Neural progenitor cell (in vitro differentiated cells): ENCODE data around the gene MACC1. TPM values are rescaled to one million over a fixed set of nuclear protein-coding genes. Genes with fewer than 3 reads are reported as not detected.

ENCODE experiments used
- DNase-seq: peaks from one replicate; pipeline ENCODE4 v3.0.0-alpha.2; 2016; ENCODE audit warnings: low spot score
- H2AFZ ChIP-seq: fragments of 200-600 bp; sonication (generic); replicated peaks from 2 replicates; pipeline ENCODE4 v1.6.1; 2016; ENCODE audit warnings: antibody characterized with exemption
- H3F3A ChIP-seq: fragments of 200-600 bp; sonication (generic); 2 replicates; pipeline ENCODE4 v1.6.1; 2016; ENCODE audit warnings: antibody characterized with exemption, low read depth
- H3K27ac ChIP-seq: fragments of 200-600 bp; sonication (generic); 2 replicates; pipeline ENCODE4 v1.5.1; 2016; ENCODE audit warnings: mild to moderate bottlenecking
- H3K27me3 ChIP-seq: fragments of 200-600 bp; sonication (generic); 2 replicates; pipeline ENCODE4 v1.6.1; 2016; ENCODE audit warnings: mild to moderate bottlenecking, moderate library complexity
- H3K36me3 ChIP-seq: fragments of 200-600 bp; sonication (generic); 2 replicates; pipeline ENCODE4 v1.5.1; 2016
- H3K4me1 ChIP-seq: fragments of 200-600 bp; sonication (generic); 2 replicates; pipeline ENCODE4 v1.6.1; 2016; ENCODE audit warnings: mixed run types
- H3K4me2 ChIP-seq: fragments of 200-600 bp; sonication (generic); 2 replicates; pipeline ENCODE4 v1.6.1; 2016
- H3K4me3 ChIP-seq: fragments of 200-600 bp; sonication (generic); 2 replicates; pipeline ENCODE4 v1.5.1; 2016
- H3K79me2 ChIP-seq: fragments of 200-600 bp; sonication (generic); 2 replicates; pipeline ENCODE4 v1.6.1; 2016; ENCODE audit warnings: low read depth
- H3K9ac ChIP-seq: fragments of 200-600 bp; sonication (generic); 2 replicates; pipeline ENCODE4 v1.6.1; 2016
- H3K9me3 ChIP-seq: fragments of 200-600 bp; sonication (generic); 2 replicates; pipeline ENCODE4 v1.5.1; 2016; ENCODE audit warnings: low read depth
- H4K20me1 ChIP-seq: fragments of 200-600 bp; sonication (generic); 2 replicates; pipeline ENCODE4 v1.6.1; 2016; ENCODE audit warnings: low read depth
- H3K27ac Mint-ChIP-seq: 3 replicates; pipeline ENCODE4 v1.8.0; 2021; ENCODE audit warnings: mixed read lengths
- H3K27me3 Mint-ChIP-seq: 2 replicates; pipeline ENCODE4 v1.8.0; 2022; ENCODE audit warnings: low read depth, mild to moderate bottlenecking, inconsistent platforms, moderate library complexity, mixed read lengths; ENCODE audit not compliant: insufficient read depth
- H3K36me3 Mint-ChIP-seq: 3 replicates; pipeline ENCODE4 v1.8.0; 2021; ENCODE audit warnings: mixed read lengths
- H3K4me1 Mint-ChIP-seq: 3 replicates; pipeline ENCODE4 v1.8.0; 2021; ENCODE audit warnings: mixed read lengths
- H3K4me3 Mint-ChIP-seq: 3 replicates; pipeline ENCODE4 v1.8.0; 2021; ENCODE audit warnings: mild to moderate bottlenecking, moderate library complexity, mixed read lengths
- H3K9me3 Mint-ChIP-seq: 3 replicates; pipeline ENCODE4 v1.8.0; 2020; ENCODE audit warnings: mixed read lengths
- CTCF ChIP-seq: fragments of 200-600 bp; sonication (generic); IDR thresholded peaks from 2 replicates; pipeline ENCODE4 v1.5.1; 2017; ENCODE audit warnings: antibody characterized with exemption, mild to moderate bottlenecking
- EZH2 ChIP-seq: fragments of 200-600 bp; sonication (generic); IDR thresholded peaks from 2 replicates; pipeline ENCODE4 v1.6.1; 2017; ENCODE audit warnings: antibody characterized with exemption, mild to moderate bottlenecking, moderate library complexity
- EZH2phosphoT487 ChIP-seq: fragments of 200-600 bp; sonication (generic); IDR thresholded peaks from 2 replicates; pipeline ENCODE4 v1.6.1; 2017; ENCODE audit warnings: antibody characterized with exemption
- total RNA-seq: library from RNA; depleted of rRNA; stranded (reverse); fragments of >200 nt; gene quantifications from 2 replicates; pipeline ENCODE4 v1.2.3, GENCODE V29; 2015; ENCODE audit warnings: low replicate concordance

MACC1 gene
- total RNA-seq, 1 donor from 2014 or later = 7.2 TPM

GRCh38 chr7:20223356-20223755 is 6.2 kb upstream of the MACC1 start:
- H3K9me3 ChIP-seq = no peaks in the 10 kb centered on the region
- H3K79me2 ChIP-seq = no peaks in the 10 kb centered on the region
- no peaks in the 10 kb centered on the region for H3F3A ChIP-seq
- no peak overlapping the region for H3K27ac ChIP-seq
- H3K4me2 ChIP-seq = no peak overlapping the region
- TF ChIP-seq EZH2 = no peak
- H2AFZ ChIP-seq = no peak overlapping the region
- Mint-ChIP-seq H3K36me3 (no peaks in the 10 kb centered on the region), H3K4me1 (peaks cover 5% of the 10 kb centered on the region), H3K9me3 (no peaks in the 10 kb centered on the region), H3K27me3 (peaks cover 2% of the 10 kb centered on the region), H3K27ac (no peak overlapping the region), H3K4me3 (no peak overlapping the region)
- H4K20me1 ChIP-seq = no peaks in the 10 kb centered on the region
- H3K4me3 ChIP-seq = no peak overlapping the region
- H3K27me3 ChIP-seq = no peaks in the 10 kb centered on the region
- no peak overlapping the region for H3K9ac ChIP-seq
- no peak for DNase-seq
- peaks cover 2% of the 10 kb centered on the region for H3K4me1 ChIP-seq
- no peaks in the 10 kb centered on the region for H3K36me3 ChIP-seq

GRCh38 chr7:20222219-20222828 is 5.1 kb upstream of the MACC1 start:
- H3K4me1 Mint-ChIP-seq = peaks cover 9% of the 10 kb centered on the region
- peak overlapping the region; percentile 6 for H2AFZ ChIP-seq

GRCh38 chr7:20220921-20221547 is 3.9 kb upstream of the MACC1 start:
- H3K4me3 Mint-ChIP-seq = no peak overlapping the region
- Histone ChIP-seq H3K4me3 (no peak overlapping the region), H3F3A (peaks cover 5% of the 10 kb centered on the region), H3K9ac (no peak overlapping the region), H3K36me3 (no peaks in the 10 kb centered on the region), H2AFZ (no peak overlapping the region), H4K20me1 (no peaks in the 10 kb centered on the region), H3K27ac (no peak overlapping the region), H3K4me1 (peaks cover 8% of the 10 kb centered on the region), H3K9me3 (no peaks in the 10 kb centered on the region), H3K79me2 (no peaks in the 10 kb centered on the region), H3K4me2 (no peak overlapping the region), H3K27me3 (no peaks in the 10 kb centered on the region)
- H3K27me3 Mint-ChIP-seq = peaks cover 2% of the 10 kb centered on the region
- no peaks in the 10 kb centered on the region for H3K36me3 Mint-ChIP-seq
- DNase-seq = no peak
- no peaks in the 10 kb centered on the region for H3K9me3 Mint-ChIP-seq
- no peak for TF ChIP-seq EZH2
- TF ChIP-seq CTCF = no peak
- no peak for TF ChIP-seq EZH2phosphoT487
- no peak overlapping the region for H3K27ac Mint-ChIP-seq
- H3K4me1 Mint-ChIP-seq = peaks cover 9% of the 10 kb centered on the region

More at GRCh38 chr7:20222219-20222828, 5.1 kb upstream of the MACC1 start:
- Histone ChIP-seq H3K36me3 (no peaks in the 10 kb centered on the region), H3K4me2 (no peak overlapping the region), H3F3A (peaks cover 5% of the 10 kb centered on the region), H3K79me2 (no peaks in the 10 kb centered on the region), H3K9me3 (no peaks in the 10 kb centered on the region), H3K4me3 (no peak overlapping the region), H3K27me3 (no peaks in the 10 kb centered on the region), H3K4me1 (peaks cover 8% of the 10 kb centered on the region), H3K9ac (no peak overlapping the region), H3K27ac (no peak overlapping the region), H4K20me1 (no peaks in the 10 kb centered on the region)
- TF ChIP-seq EZH2 (no peak), CTCF (no peak), EZH2phosphoT487 (no peak)
- Mint-ChIP-seq H3K9me3 (no peaks in the 10 kb centered on the region), H3K27ac (no peak overlapping the region), H3K27me3 (peaks cover 2% of the 10 kb centered on the region), H3K4me3 (no peak overlapping the region), H3K36me3 (no peaks in the 10 kb centered on the region)
- DNase-seq = no peak

- Histone ChIP-seq H3K9me3 (no peaks in the 10 kb centered on the region), H3K27me3 (no peaks in the 10 kb centered on the region), H3K4me1 (peaks cover 8% of the 10 kb centered on the region), H4K20me1 (no peaks in the 10 kb centered on the region), H3K4me3 (no peak overlapping the region), H3K79me2 (no peaks in the 10 kb centered on the region), H3F3A (peaks cover 5% of the 10 kb centered on the region), H3K4me2 (no peak overlapping the region), H3K9ac (no peak overlapping the region), H3K27ac (no peak overlapping the region), H3K36me3 (no peaks in the 10 kb centered on the region), H2AFZ (no peak overlapping the region)
- no peak for TF ChIP-seq CTCF
- TF ChIP-seq EZH2 = no peak
- no peak for TF ChIP-seq EZH2phosphoT487
- Mint-ChIP-seq H3K36me3 (no peaks in the 10 kb centered on the region), H3K4me1 (peaks cover 9% of the 10 kb centered on the region), H3K4me3 (no peak overlapping the region), H3K27ac (no peak overlapping the region), H3K9me3 (no peaks in the 10 kb centered on the region), H3K27me3 (peaks cover 2% of the 10 kb centered on the region)
- DNase-seq = no peak
Measured at GRCh38 chr7:20220293-20220761, 3.1 kb upstream of the MACC1 start.
